HG02798 (cell line): Measurements from ENCODE around the gene CDH13.

Experiments
- ATAC-seq: cut with Tn5 transposase; IDR thresholded peaks from one replicate; pipeline ENCODE4 v1.9.1; 2021; ENCODE audit warnings: mild to moderate bottlenecking; ENCODE audit not compliant: unreplicated experiment, poor library complexity

Gene CDH13

GRCh38 chr16:83490073-83490472 lies 863.3 kb downstream of the CDH13 start:
- no peak for ATAC-seq

- ATAC-seq, result no peak
Observed at GRCh38 chr16:83494459-83494858, 867.7 kb downstream of the CDH13 start.

GRCh38 chr16:83501481-83501880 lies 874.7 kb downstream of the CDH13 start:
- no peak for ATAC-seq

GRCh38 chr16:83508295-83508694 lies 881.5 kb downstream of the CDH13 start:
- ATAC-seq, result no peak

GRCh38 chr16:83509316-83509715 lies 882.5 kb downstream of the CDH13 start:
- ATAC-seq, result no peak

GRCh38 chr16:83510906-83511305 lies 884.1 kb downstream of the CDH13 start:
- no peak for ATAC-seq

- no peak for ATAC-seq
Observed at GRCh38 chr16:83513008-83513755, 886.4 kb downstream of the CDH13 start.

- ATAC-seq, result no peak
Observed at GRCh38 chr16:83515395-83515794, 888.6 kb downstream of the CDH13 start.

- ATAC-seq, result no peak
Observed at GRCh38 chr16:83516931-83517330, 890.2 kb downstream of the CDH13 start.

GRCh38 chr16:83517398-83517797 lies 890.6 kb downstream of the CDH13 start:
- no peak for ATAC-seq

- ATAC-seq, result no peak
Observed at GRCh38 chr16:83520596-83520995, 893.8 kb downstream of the CDH13 start.

GRCh38 chr16:83530293-83530692 lies 903.5 kb downstream of the CDH13 start:
- no peak for ATAC-seq

- ATAC-seq, result no peak
Observed at GRCh38 chr16:83532634-83533033, 905.9 kb downstream of the CDH13 start.

- no peak for ATAC-seq
Observed at GRCh38 chr16:83533193-83533592, 906.4 kb downstream of the CDH13 start.

- no peak for ATAC-seq
Observed at GRCh38 chr16:83538707-83539106, 911.9 kb downstream of the CDH13 start.

- no peak for ATAC-seq
Observed at GRCh38 chr16:83539736-83540490, 913.1 kb downstream of the CDH13 start.

GRCh38 chr16:83541231-83541630 lies 914.5 kb downstream of the CDH13 start:
- ATAC-seq, result no peak

- ATAC-seq, result no peak
Observed at GRCh38 chr16:83542491-83542890, 915.7 kb downstream of the CDH13 start.

GRCh38 chr16:83549316-83550182 lies 922.8 kb downstream of the CDH13 start:
- no peak for ATAC-seq

GRCh38 chr16:83550183-83550569 lies 923.4 kb downstream of the CDH13 start:
- no peak for ATAC-seq

GRCh38 chr16:83552228-83552627 lies 925.5 kb downstream of the CDH13 start:
- no peak for ATAC-seq
